HG03045 (cell line): Measurements from ENCODE around the gene MRAS.
A peak's percentile ranks its signal among the peaks of the same experiment; 100 is the strongest.
"Not testable (repeated sequence)": the region's sequence is repeated elsewhere in the genome, so short reads cannot be mapped to it uniquely, and the experiment has no call there.

ENCODE experiments used
- ATAC-seq: cut with Tn5 transposase; IDR thresholded peaks from one replicate; pipeline ENCODE4 v1.9.1; 2021; ENCODE audit warnings: mild to moderate bottlenecking, moderate library complexity; ENCODE audit not compliant: unreplicated experiment

The MRAS gene

DNA sequence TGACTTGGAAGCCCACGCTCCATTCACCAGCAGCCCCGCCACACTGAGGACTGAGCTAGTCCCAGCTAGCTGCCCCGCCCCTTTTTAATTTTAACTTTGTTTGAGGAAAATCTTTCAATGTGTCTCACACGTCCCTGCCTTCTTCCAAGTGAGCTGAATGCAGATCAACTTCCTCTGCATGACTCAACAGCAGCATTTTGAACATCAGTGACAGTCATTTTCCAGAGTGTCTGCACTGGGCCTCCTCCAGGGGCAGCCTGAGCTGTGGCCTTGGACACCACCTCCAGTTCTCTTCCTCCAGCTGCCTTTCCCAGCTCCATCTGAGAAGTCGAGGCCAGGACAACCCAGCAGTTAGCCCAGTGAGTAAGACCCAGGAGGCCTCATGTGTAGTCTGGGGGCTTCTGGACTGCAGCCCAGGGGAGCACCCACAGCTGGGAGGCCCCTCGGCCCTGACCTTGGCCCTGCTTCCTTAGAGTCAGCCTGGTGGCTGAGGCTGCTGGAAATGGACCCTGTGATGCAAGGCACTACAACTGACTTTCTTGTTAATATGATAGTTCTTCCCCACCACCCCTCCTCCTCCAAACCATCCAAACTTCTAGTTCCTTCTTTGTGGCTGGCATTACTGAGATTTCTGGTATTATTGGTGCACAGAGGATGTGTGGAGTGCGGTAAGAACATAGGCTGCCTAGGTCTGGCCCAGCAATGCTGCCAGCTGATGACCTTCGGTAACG is 64.6 kb downstream of the MRAS start:
- no peak for ATAC-seq

GRCh38 chr3:138416236-138416635 is 67.9 kb downstream of the MRAS start:
- not testable (repeated sequence) for ATAC-seq

GRCh38 chr3:138417559-138417982 is 69.2 kb downstream of the MRAS start:
- ATAC-seq: peak; percentile 89

DNA sequence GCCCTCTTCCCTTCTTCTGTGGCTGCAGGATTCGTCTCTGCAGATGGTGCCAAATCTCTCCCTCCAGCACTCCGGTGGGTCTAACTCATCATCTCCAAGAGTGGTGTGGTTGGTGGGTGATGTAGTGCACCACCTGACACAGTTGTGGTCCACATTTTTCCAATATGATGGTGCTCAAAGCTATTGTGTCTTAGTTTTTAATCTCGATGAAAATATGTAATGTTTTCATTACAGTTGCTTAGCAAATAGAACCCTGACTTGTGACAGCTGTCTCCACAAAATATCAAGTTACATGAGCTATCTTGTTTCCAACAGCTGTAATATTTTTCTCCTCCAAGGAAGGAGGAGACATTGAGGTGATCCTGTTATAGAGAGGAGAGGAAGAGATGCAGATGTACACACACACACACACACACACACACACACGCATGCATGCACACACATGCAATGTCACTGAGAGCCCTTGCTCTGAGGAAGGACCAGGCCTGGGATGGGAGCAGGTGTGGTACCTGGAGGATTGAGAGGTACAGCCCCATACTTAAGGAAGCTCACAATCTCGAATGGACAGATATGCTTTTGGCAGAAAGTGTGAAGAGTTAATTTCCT is 70.3 kb downstream of the MRAS start:
- no peak for ATAC-seq

- no peak for ATAC-seq
Measured at GRCh38 chr3:138423316-138423715, 74.9 kb downstream of the MRAS start.

GRCh38 chr3:138424323-138424722 is 75.9 kb downstream of the MRAS start:
- no peak for ATAC-seq

GRCh38 chr3:138426211-138426610 is 77.8 kb downstream of the MRAS start:
- ATAC-seq: no peak

GRCh38 chr3:138426754-138427153 is 78.4 kb downstream of the MRAS start:
- ATAC-seq: not testable (repeated sequence)

DNA sequence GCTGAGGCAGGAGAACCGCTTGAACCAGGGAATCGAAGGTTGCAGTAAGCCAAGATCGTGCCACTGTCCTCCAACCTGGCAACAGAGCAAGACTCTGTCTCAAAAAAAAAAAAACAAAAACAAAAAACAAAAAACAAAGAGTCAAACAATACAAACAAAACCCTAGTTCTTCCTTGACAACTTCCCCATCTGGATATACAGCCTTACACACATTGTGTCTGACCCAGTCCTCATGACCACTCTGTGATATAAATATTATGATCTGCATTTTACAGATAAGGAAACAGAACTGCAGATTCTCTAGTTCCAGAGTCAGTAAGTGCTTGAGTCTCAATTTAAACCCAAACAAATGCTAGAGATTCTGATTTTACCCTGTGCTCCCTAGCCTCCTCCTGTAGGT is 81.3 kb downstream of the MRAS start:
- no peak for ATAC-seq

DNA sequence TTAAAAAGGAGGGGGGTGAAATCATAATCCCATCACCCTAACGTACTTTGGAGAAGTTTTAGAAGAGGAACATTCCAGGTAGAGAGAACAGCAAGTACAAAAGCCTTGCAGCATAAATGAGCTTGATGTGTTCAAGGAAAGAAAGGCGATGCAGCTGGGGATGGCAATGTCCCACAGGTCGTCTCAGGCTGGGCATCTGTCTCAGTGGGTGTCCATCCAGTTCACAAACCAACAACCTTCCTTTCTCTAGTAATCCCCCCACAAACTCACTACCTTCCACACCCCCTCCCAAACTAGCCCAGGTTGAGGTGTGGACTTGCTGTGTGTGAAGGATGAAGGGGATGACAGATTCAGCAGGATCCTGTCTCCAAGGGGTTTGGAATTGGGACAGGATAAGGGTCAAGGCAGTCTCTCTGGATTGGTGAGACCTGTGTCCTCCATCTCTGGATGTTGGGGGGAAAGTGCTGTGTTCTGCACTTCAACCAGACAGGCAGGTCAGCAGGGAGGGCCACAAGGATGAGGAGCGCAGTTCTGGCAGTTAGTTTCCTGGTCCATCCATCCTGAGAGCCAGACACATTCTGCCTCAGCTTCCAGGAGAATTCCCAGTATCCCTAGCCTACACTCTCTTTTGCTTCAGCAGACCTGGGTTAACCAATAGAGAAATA is 84.3 kb downstream of the MRAS start:
- ATAC-seq: no peak

- no peak for ATAC-seq
Measured at GRCh38 chr3:138433892-138434275, 85.5 kb downstream of the MRAS start.

DNA sequence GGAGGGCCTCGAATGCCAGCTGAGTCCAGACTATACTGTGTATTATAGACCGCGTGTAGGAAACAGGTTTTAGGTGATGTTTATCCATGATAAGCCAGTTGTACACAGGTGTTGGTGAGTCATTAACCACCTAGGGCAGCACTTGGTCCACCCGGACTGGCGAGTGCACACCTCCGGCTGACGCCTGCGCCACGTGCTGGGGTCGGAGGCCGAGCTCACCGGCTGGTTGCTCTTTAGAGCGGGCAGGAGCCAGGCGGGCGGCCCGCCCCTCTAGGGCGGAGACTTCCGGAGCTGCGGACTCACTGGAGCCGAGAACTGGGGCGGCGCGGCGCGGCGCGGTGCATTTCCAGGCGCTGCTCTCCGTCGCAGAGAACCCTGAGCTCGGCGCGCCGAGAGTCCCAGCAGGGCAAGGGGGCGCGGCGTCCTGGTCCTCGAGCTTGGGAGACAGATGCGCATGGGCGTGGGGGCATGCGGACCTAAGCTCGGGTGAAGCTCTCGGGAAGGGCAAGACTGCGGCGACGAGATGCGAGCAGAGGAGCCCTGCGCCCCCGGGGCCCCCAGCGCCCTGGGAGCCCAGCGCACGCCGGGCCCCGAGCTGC is 86.0 kb downstream of the MRAS start, which contains the start of gene ESYT3:
ESYT3 (plus strand) TSS at position 341 of the 599 bp plus-strand sequence; CDS start at position 524, 183 bp downstream.
- no peak for ATAC-seq

DNA sequence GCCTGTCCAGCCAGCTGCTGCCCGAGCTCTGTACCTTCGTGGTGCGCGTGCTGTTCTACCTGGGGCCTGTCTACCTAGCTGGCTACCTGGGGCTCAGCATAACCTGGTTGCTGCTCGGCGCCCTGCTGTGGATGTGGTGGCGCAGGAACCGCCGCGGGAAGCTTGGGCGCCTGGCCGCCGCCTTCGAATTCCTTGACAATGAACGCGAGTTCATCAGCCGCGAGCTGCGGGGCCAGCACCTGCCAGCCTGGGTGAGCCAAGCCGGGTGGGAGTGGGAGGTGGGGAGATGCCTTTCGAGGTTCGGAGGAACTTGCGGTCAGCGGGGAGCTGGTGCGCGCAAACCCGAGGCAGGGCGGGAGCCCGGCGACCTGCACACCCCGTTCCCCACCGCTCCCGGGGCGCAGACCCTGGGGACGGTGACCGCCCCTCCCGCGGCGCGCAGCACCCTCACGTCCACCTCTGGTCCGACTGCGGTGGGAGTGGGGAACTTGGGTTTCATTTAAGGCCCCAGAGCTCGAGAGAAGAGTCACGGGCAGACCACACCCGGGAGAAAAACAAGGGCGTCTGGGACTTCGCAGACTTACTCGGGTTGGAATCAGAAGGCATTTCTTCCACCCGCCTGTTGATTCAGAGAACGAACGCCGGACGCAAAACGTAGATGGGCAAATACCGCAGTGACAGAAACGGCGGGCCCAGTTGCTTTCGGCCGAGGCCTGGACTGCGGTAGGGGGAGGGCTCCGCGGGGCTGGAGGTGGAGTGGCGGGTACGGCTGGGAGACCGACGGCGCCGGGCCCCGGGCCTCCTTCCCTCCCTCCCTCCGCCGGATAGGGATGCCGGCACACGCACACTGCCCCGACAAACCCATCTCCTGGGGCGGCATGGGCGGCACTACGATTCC is 86.7 kb downstream of the MRAS start:
- ATAC-seq: no peak

- ATAC-seq: no peak
Measured at GRCh38 chr3:138435840-138436239, 87.5 kb downstream of the MRAS start.

GRCh38 chr3:138437281-138437680 is 88.9 kb downstream of the MRAS start:
- ATAC-seq: no peak

DNA sequence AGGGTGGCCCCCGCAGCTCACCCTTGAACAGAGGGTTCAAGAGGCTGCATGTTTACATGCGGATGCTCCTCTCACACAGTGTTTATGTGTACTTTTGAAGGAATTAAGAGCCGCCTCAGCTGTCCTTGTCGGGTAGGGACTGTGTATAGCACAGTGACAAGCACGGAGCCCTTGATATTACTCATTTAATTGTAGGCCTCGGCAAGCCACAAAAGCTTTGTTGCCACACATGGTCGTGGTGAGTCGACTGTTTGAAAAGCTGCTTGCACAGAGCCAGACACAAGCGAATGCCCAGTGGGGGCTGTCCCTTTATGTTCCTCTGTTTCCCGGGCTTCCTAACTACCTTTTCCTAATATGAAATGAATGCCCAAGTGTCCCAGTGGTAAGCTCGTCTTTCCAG is 90.5 kb downstream of the MRAS start:
- no peak for ATAC-seq

DNA sequence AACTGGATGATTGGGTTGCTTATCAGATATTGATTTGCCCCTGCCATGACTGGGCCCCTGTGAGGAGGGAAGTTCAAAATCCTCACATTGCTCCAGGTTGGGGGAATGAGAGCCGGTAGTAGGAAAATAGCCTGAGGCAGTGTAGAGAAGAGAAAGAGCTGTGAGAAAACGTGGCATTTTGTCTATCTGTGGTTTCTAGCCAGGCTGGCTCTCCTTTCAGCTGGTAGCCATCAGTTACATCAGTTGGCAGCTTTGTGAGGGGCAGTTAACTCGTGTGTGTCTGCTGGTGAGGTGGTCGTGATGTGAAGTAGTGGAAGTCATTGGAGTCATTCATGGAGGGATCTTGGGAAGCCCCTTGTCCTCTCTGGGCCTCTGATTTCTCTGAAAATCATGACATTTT is 91.3 kb downstream of the MRAS start:
- ATAC-seq: no peak

- ATAC-seq: no peak
Measured at GRCh38 chr3:138440121-138440521, 91.7 kb downstream of the MRAS start.

GRCh38 chr3:138440596-138440995 is 92.2 kb downstream of the MRAS start:
- no peak for ATAC-seq

DNA sequence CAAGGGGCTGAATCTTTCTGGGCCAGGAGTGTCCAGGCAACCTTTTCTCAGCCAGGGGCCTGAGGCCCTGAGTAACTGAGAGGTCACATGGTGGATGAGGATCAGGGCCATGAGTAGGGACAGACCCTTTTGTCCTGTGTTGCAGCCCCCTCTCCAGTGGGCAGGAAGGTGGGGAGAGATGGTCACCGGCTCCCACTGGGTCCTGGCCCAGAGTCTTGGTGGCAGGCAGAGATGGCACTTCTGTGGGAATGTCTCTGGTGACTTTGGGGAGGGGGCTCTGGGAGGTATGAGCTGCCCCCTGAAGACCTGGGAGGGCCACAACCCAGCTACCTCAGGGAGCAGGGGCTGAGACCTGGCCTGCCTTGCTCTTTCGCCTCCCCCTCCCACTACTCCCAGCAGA is 92.9 kb downstream of the MRAS start:
- ATAC-seq: no peak

DNA sequence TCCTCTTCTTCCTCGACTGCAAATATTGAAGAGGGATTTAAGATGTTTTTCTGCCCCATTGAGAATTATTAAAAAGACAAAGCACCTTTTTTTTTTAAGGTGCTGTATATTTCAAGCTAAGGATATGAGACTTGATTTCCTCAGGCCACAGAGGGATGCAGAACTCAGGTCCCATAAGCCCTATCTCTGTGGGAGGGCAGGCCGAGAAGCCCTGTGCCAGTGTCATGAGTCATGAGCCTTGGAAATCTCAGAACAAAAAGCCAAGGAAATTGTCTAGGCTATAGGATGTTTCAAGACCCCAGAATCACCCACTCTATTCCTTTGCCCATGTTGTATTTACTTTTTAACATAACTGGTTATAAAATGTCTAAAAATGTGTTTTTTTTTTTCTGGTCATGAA is 93.4 kb downstream of the MRAS start:
- no peak for ATAC-seq
